GM19467 (cell line): ENCODE measurements around the gene SLC3A2.
"Not testable (repeated sequence)": the region's sequence is repeated elsewhere in the genome, so short reads cannot be mapped to it uniquely, and the experiment has no call there.

Experiments
- ATAC-seq: cut with Tn5 transposase; IDR thresholded peaks from one replicate; pipeline ENCODE4 v1.9.1; 2021; ENCODE audit warnings: mild to moderate bottlenecking, moderate library complexity; ENCODE audit not compliant: unreplicated experiment

Gene SLC3A2

DNA sequence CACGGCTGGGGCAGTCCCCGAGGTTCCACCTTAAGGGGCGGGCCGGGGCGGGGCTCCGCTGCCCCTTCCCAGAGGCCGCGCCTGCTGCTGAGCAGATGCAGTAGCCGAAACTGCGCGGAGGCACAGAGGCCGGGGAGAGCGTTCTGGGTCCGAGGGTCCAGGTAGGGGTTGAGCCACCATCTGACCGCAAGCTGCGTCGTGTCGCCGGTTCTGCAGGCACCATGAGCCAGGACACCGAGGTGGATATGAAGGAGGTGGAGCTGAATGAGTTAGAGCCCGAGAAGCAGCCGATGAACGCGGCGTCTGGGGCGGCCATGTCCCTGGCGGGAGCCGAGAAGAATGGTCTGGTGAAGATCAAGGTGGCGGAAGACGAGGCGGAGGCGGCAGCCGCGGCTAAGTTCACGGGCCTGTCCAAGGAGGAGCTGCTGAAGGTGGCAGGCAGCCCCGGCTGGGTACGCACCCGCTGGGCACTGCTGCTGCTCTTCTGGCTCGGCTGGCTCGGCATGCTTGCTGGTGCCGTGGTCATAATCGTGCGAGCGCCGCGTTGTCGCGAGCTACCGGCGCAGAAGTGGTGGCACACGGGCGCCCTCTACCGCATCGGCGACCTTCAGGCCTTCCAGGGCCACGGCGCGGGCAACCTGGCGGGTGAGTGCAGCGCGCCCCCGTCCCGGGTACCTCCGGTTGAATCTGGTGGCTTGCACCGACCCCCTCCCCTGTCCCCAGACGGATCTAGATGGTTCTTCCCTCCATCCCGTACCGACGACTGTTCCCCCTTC is at the start of gene SLC3A2:
TSS of gene SLC3A2 (plus strand) at position 94 of the 776 bp plus-strand sequence. CDS start at position 222, 128 bp downstream.
- peak; percentile 58 for ATAC-seq

DNA sequence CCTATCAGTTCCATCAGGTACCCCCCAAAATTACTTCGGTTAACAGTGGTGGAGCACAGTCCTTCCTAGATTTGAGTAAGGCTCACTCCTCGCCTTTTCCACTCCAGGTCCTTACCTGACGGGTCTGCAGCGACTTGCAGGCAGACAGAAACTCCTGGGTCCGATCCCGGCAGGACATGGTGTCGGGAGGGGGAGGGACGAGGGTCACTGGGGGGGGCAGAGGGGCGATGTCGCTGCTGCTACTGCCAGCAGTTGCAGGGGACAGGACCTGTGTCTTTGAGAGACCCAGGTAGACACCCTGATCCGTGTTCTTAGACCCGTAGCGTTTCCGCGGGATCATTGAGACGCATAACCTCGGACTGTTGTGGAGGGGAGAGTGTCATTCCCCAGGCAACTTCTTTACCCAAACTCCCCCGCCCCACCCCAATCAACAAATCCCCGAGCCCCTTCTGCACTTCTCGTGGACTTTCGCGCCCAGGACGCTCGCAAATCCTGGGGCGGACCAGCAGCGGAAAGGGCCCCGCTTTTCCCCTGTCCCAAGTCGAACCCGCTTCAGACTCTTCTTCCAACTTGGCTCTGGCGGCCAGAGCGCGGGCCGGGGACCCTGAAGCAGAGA is 49.7 kb upstream of the SLC3A2 start:
- no peak for ATAC-seq

DNA sequence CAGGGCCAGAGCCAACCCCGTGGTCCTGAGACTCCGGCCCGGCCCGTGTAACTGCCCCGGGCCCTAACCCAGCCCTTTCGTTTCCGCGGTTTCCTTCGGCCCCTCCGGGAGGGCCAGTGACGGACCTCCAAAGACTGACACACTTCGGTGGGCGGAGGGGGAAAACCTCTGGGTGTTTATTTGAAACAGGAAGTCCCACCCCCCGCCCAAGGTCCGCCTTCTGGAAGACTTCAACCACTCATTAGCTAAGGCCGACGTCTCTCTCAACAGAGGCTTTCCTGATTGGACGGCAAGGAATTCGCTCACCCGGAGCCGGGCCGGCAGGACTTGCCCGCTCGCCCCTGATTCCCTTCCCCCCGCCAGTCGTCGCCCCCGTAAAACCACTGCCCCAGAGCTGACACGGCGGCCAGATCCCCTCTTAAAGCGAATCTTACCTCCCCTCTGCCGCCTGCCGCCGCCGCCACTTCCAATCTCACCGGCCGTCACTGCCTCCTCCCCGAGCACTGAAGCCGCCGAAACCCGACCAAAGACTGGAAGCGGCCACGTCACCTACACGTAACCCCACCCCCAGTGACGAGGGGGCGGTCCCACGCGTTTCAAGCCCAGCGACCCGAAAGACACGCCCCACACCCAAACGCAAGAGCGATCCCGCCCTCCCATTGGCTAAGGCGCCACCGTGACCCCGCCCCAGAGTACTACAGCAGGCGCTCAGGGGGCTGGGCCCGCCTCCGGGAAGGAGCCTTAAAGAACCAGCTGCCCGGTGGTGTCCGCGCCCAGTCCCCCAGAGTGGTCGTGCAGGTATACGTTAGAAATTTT is 49.0 kb upstream of the SLC3A2 start, which contains the start of gene STX5:
TSS of gene STX5 (minus strand) at position 532 of the 816 bp plus-strand sequence. CDS start 808 bp downstream, outside the sequence.
- ATAC-seq, result peak; percentile 76

DNA sequence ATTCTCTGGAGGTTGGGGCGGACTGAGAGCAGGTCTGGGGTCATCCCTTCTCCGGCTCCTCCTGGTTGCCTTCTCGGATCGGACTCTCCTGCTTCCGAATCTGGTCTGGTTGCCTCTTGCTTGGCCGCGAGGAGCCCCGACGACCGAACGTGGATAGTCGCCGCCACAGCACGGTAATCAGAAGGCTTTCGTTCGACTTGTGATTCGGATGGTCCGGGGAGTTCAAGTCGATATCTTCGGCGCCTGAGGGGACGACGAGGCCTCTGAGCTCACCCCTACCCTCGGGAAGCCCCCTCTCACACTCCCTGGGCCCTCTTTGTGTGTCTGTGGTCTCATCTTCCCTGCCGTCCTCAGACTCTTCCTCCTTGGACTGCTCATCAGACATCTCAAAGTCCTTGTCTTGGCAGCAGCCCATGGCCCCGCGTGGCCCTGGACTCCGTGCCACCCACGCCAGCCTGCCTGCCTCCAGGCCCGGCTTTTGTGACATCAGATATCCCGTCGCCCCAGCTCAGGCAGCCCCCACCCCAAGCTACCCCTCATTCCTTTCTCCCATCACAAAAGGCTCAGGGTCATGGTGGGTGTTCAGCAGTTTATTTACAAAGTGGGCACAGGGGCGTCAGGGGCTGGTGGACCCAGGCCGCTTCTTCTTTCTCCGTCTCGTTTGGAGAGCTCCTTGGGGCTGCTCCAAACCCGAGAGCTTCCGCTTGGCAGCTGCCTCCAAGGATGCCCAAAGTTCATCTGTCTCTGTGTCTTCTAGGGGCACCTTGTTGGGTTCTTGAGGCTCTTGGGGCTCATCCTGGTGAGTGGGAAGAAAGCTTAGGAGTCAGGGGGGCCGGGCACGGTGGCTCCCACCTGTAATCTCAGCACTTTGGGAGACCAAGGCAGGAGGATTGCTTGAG is 48.1 kb upstream of the SLC3A2 start, which contains the start of gene TEX54:
TSS of gene TEX54 (minus strand) at position 506 of the 899 bp plus-strand sequence.
- no peak for ATAC-seq

DNA sequence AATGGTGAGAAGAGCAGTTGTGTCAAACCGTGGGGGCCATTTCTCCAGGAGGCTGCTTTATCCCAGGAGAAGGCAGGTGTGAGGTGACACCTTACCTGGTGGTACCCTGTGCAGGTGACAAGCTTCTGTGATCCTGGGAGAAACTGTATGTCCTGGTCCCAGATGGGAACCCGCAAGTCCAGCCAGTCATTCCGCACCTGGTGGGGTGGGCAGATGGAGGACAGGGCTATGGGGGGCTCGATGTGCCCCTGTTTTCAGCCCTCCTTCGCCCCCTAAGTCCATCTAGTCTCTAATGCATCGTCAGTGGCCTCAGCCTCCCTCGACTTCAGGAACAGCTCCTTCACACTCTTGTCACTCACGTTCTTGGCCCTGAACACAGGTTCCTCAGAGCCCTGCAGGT is 45.4 kb upstream of the SLC3A2 start:
- ATAC-seq, result no peak

DNA sequence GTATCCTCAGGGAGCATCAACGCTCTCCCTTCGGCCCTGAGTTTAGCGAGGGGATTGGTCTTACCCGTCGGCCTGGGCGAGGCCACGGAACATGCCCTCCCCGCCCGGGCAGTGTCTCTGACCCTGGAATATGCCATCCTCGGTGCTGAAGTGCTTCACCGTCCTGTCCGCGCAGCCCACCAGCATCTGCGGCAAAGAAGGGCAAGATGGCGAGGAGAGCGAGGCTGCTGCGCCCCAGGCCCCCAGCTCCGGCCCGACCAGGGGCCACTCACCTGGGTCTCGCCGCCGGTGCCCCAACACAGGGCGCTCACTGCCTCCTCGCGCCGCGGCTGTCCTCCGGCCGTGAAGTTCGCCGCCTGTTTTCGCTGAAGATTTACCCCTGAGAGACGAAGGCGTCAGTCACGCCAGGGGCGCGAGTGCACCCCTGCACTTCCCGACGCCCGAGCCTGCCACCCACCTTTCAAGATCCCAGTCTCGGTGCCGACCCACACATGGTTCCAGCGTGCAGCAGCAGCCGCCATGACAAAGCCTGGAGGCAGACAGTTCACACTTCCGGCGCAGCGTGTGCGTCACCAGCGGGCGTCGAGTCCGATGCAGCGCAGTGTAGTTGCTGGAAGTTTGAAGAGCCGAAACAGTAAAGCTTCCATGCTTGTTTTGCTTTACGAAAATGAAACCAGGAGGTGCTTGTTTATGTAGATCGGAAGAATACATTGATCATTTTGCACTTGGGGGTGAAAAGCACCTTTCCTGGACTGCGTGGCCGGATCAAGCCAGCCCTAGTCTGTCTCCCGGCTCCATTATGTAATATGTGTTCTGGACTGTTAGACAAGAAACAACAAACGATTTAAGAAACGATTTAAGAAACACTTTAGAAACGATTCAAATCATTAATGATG is 41.4 kb upstream of the SLC3A2 start, which contains the start of gene WDR74:
TSS of gene WDR74 (minus strand) at position 541 of the 896 bp plus-strand sequence. CDS start at position 521, 20 bp downstream.
- ATAC-seq, result peak; percentile 49

DNA sequence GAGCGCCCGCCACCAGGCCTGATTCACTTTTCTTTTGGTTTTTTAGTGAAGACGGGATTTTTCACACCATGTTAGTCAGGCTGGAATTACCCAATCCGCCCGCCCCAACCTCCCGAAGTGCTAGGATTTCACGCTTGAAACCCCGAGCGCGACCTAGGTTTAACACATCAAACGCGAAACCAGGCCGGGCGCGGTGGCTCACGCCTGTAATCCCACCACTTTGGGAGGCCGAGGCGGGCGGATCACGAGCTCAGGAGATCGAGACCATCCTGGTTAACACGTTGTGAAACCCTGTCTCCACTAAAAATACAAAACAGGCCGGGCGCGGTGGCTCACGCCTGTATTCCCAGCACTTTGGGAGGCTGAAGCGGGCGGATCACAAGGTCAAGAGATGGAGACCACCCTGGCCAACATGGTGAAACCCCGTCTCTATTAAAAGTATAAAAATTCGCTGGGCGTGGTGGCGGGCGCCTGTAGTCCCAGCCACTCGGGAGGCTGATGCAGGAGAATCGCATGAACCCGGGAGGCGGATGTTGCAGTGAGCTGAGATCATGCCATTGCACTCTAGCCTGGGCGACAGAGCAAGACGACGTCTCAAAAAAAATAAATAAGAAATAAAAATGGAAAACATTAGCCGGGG is 39.9 kb upstream of the SLC3A2 start:
- not testable (repeated sequence) for ATAC-seq

DNA sequence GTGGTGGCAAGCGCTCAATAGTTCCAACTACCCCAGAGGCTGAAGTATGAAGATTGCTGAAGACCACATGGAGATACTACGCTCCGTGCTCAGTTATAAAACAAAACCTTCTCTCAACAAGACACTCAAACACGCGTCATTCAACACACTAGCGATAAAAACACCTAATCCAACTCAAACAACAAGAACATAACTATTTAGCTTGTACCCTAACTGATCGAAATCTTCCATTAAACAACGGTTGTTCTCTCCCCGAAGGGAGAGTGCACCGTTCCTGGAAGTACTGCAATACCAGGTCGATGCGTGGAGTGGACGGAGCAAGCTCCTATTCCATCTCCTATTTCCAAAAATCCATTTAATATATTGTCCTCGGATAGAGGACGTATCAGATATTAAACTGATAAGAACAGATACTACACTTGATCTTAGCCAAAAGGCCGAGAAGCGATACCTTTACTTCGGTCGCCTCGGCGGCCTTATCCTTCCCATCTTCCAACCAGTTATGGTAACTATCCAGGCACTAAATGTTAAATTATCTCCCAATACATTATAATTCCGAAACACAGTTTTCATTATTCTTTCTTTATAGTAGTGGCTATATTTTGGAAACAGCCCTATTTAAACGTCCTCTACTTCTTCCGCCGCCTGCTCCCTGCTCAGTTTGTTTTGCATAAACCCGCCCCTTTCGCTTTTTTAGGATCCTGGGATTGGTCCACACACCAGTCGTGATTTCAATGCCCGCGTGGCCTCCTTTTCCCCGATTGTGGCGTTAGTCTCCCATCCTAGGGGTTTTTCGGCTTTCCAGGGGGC is 39.1 kb upstream of the SLC3A2 start:
- ATAC-seq, result peak; percentile 47

DNA sequence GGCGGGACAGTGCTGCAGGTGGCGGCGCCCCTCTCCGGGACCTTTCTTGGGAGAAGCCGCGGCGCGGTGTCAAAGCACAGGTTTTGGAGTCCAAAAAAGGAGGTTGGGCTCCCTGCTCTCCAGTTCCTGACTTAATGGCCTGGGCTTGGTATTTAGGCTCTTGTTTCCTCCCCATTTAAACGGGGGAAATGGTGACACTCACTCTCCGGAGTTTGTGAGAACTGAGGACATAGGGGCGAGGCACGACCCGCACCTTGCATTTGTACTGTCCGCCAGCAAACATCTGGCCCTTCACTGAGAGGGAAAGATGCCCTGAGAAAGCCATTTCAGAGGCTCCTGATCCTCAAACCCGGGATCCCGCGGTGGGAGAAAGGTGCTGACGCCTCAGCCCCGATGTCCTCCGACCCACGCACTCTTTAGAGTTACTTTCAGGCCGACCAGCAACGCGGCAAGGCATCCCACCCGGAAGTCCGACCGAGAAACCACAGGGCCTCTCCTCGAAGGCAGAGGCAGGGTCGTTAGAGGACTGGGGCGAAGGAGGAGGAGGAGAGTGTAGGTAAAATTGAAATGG is 38.4 kb upstream of the SLC3A2 start:
- no peak for ATAC-seq

DNA sequence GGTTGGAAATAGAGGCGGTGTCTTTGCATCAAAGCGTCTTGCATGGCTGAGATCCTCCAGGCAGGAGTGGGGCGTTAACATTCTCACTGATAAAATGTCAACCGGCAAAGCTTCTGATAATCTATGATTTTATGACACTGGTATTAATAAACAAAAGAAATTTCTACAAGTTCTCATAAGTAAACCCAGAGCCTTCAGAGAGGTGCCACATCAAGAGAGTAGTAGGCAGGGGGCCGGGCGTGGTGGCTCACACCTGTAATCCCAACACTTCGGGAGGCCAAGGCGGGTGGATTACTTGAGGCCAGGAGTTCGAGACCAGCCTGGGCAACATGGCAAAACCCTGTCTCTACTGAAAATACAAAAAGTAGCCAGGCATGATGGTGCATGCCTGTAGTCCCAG is 37.8 kb upstream of the SLC3A2 start:
- ATAC-seq, result not testable (repeated sequence)

DNA sequence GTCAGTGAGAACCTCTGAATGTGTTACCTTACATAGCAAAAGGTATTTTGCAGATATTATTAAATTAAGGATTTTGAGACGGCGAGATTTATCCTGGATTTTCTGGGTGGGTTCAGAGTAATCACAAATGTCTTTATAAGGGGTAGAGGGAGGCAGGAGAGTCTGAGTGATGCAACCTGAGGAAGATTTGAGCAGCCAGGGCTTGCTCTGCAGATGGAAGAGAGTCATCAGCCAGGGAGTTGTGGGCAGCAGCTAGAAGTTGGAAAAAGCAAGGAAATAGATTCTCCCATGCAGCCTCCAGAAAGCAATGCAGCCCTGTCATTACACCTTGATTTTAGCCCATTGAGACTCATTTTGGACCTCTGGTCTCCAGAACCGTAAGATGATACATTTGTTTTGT is 37.2 kb upstream of the SLC3A2 start:
- ATAC-seq, result no peak

DNA sequence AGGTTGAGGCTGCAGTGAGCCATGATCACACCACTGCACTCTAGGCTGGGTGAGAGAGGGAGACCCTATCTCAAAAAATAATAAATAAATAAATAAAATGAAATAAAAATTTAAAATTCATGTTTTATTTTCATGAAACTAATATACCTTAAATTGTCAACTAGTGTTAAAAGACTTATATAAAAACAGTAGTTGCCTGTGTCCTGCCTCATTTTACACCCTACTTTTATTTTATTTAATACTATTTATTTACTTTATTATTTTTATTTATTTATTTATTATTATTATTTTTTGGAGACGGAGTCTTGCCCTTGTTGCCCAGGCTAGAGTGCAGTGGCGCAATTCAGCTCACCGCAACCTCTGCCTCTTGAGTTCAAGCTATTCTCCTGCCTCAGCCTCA is 36.5 kb upstream of the SLC3A2 start:
- no peak for ATAC-seq

DNA sequence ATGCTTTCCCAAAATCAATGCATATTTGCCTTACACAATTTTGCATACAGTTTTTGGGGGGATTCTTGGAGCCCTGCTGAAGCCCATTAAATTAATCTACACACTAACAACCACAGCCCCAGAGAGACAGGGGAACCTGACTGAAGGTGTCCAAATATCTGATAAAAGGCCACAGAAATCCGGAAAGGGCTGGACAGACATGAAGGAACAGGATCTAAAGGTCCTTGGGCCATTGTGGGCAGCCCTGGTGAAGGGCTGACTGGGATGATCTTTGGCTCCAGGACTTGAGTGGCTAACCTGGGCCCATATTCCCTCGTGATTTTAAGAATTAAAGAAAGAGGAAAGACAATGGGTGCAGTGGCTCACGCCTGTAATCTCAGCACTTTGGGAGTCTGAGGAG is 34.5 kb upstream of the SLC3A2 start:
- no peak for ATAC-seq

DNA sequence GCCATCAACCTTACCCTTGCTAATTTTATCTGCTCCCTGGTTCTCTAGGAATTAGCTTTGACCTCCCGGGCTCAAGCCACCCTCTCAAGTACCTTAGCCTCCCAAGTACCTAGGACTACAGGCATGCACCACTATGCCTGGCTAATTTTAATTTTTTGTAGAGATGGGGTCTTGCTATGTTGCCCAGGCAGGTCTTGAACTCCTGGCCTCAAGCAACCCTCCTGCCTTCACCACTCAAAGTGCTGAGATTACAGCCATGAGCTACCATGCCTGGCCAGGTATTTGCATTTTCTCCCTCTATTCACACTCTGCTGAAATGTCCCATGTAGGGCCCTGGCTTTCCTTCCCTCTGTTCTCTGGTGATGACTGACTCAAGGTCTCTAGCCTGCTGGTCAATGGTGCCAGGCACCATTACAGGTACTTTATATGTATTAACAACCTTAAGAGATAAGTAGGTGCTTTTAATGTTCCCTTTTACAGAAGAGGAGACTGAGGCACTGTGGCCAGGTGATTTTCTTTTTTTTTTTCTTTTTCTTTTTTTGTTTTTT is 32.9 kb upstream of the SLC3A2 start:
- ATAC-seq, result no peak

DNA sequence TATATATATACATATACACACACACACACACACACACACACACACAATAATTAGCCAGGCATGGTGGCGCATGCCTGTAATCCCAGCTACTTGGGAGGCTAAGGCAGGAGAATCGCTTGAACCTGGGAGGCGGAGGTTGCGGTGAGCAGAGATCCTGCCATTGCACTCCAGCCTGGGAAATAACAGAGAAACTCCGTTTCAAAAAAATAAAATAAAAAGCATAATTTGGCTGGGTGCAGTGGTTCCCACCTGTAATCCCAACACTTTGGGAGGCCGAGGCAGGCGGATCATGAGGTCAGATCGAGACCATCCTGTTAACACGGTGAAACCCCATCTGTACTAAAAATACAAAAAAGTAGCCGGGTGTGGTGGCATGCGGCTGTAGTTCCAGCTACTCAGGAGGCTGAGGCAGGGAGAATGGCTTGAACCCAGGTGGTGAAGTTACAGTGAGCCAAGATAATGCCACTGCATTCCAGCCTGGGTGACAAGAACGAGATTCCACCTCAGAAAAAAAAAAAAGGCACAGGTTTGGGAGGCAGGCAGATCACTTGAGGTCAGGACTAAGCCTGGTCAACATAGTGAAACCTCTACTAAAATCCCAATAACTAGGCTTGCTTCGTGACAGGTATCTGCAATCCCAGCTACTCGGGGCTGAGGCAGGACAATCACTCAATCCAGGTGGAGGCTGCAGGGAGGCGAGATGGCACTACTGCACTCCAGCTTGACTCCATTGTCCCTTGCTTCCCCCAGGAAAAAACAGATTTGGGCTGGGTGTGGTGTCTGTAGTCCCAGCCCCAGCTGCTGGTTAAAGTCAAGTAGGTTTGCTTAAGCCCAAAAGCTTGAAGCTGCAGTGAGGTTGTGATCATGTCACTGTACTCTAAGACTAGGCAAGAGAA is 29.5 kb upstream of the SLC3A2 start:
- no peak for ATAC-seq

DNA sequence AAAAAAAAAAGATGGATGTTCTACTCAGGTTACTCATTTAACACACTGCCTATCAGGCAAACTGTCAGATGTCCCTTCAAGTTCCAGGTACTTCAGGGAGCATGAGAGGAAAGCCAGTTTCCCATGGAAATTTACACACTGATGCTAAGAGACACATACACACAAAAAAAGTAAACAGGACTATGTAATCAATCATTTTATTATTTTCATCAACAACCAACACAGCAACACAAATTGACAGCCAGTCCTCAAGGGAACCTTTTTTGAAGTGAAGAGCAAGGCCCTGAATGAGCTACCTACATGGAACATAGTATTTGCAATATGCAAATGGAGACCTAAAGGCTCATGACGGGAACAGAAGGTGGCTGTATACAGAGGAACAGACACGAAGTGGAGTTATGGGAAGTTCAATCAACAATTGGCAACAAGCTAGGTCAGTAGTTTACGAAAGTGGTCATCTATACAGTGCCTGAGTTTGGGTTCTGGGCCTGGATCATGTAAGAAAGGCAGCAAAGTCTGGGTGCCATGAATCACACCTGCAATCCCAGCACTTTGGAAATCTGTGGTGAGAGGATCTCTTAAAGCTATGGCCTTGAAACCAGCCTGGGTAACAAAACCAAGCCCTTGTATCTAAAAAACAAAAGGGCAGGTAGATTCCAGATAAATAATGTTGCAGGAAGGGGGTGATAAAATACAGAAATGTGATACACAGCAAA is 28.7 kb upstream of the SLC3A2 start:
- ATAC-seq, result no peak
